ENCODE data around the gene IFNAR2. TPM values are rescaled to one million over a fixed set of nuclear protein-coding genes. Genes with fewer than 3 reads are reported as not detected.

Gene IFNAR2
- total RNA-seq, 1 donor from 2014 or later: 18.6 TPM

GRCh38 chr21:33262921-33263320, 33.2 kb downstream of the IFNAR2 start:
- no peaks in the 10 kb centered on the region for H3K27me3 Mint-ChIP-seq (ENCODE audit: low read depth)
- no peak for TF ChIP-seq CTCF (IDR thresholded peaks at IDR 0.05)
- H3K4me1 Mint-ChIP-seq (ENCODE audit: low read depth): peaks cover 22% of the 10 kb centered on the region
- no peak overlapping the region for H3K27ac Mint-ChIP-seq (ENCODE audit: unreplicated experiment)
- peaks cover 9% of the 10 kb centered on the region for H3K36me3 Mint-ChIP-seq (ENCODE audit: low read depth)
- no peaks in the 10 kb centered on the region for H3K9me3 Mint-ChIP-seq (ENCODE audit: low read depth)
- no peak for DNase-seq (ENCODE audit: low spot score)
- H3K4me3 Mint-ChIP-seq (ENCODE audit: unreplicated experiment): no peak overlapping the region

- peaks cover 11% of the 10 kb centered on the region for H3K36me3 Mint-ChIP-seq (ENCODE audit: low read depth)
- no peak for DNase-seq (ENCODE audit: low spot score)
- H3K4me3 Mint-ChIP-seq (ENCODE audit: unreplicated experiment): no peak overlapping the region
- no peak for TF ChIP-seq CTCF (IDR thresholded peaks at IDR 0.05)
- no peaks in the 10 kb centered on the region for H3K9me3 Mint-ChIP-seq (ENCODE audit: low read depth)
- peaks cover 27% of the 10 kb centered on the region for H3K4me1 Mint-ChIP-seq (ENCODE audit: low read depth)
- no peaks in the 10 kb centered on the region for H3K27me3 Mint-ChIP-seq (ENCODE audit: low read depth)
- no peak overlapping the region for H3K27ac Mint-ChIP-seq (ENCODE audit: unreplicated experiment)
These were observed 34.8 kb downstream of the IFNAR2 start for GRCh38 chr21:33264561-33264960.

- Mint-ChIP-seq H3K27me3 (ENCODE audit: low read depth) (no peaks in the 10 kb centered on the region), H3K9me3 (ENCODE audit: low read depth) (no peaks in the 10 kb centered on the region), H3K36me3 (ENCODE audit: low read depth) (peaks cover 12% of the 10 kb centered on the region), H3K4me3 (ENCODE audit: unreplicated experiment) (peak overlapping the region; percentile 87), H3K4me1 (ENCODE audit: low read depth) (peaks cover 27% of the 10 kb centered on the region), H3K27ac (ENCODE audit: unreplicated experiment) (no peak overlapping the region)
- TF ChIP-seq CTCF (IDR thresholded peaks at IDR 0.05): no peak
- DNase-seq (ENCODE audit: low spot score): no peak
These were observed 35.9 kb downstream of the IFNAR2 start for GRCh38 chr21:33265664-33266049.

GRCh38 chr21:33266050-33266788, 36.5 kb downstream of the IFNAR2 start, which contains the start of gene IL10RB:
Gene IL10RB, plus strand, starts transcription at chr21:33266367. Its CDS starts 99 bp downstream, at chr21:33266466.
- Mint-ChIP-seq H3K4me3 (ENCODE audit: unreplicated experiment) (peak within 1 kb of the TSS; percentile 87), H3K27me3 (ENCODE audit: low read depth) (no peaks in the 10 kb centered on the region), H3K9me3 (ENCODE audit: low read depth) (no peaks in the 10 kb centered on the region), H3K27ac (ENCODE audit: unreplicated experiment) (peak within 1 kb of the TSS; percentile 69), H3K4me1 (ENCODE audit: low read depth) (peaks cover 27% of the 10 kb centered on the region), H3K36me3 (ENCODE audit: low read depth) (peaks cover 16% of the 10 kb centered on the region)
- no peak for DNase-seq (ENCODE audit: low spot score)
- TF ChIP-seq CTCF (IDR thresholded peaks at IDR 0.05): peak; percentile 23

- no peak for TF ChIP-seq CTCF (IDR thresholded peaks at IDR 0.05)
- DNase-seq (ENCODE audit: low spot score): no peak
- H3K36me3 Mint-ChIP-seq (ENCODE audit: low read depth): peaks cover 16% of the 10 kb centered on the region
These were observed 37.0 kb downstream of the IFNAR2 start for GRCh38 chr21:33266789-33267135.

More at GRCh38 chr21:33266789-33267135, 37.0 kb downstream of the IFNAR2 start:
- Mint-ChIP-seq H3K9me3 (ENCODE audit: low read depth) (no peaks in the 10 kb centered on the region), H3K27ac (ENCODE audit: unreplicated experiment) (peak overlapping the region; percentile 69), H3K4me3 (ENCODE audit: unreplicated experiment) (peak overlapping the region; percentile 87), H3K4me1 (ENCODE audit: low read depth) (peaks cover 27% of the 10 kb centered on the region), H3K27me3 (ENCODE audit: low read depth) (no peaks in the 10 kb centered on the region)
